Duodenal mucosa (tissue), 2 donors: ENCODE results near the gene TMEM17.

ENCODE experiments used
- H3K27ac ChIP-seq: one replicate; pipeline ENCODE4 v1.7.0; 2013; ENCODE audit warnings: low read depth, low read length
- H3K27me3 ChIP-seq, 2 donors: one replicate each; pipeline ENCODE4 v1.7.0; 2013; ENCODE audit warnings: low read length in 2 of 2, control low read depth in 1 of 2; ENCODE audit not compliant: insufficient read depth in 2 of 2, control insufficient read depth in 1 of 2
- H3K36me3 ChIP-seq, 2 donors: one replicate each; pipeline ENCODE4 v1.7.0; 2013; ENCODE audit warnings: low read length in 2 of 2, control low read depth in 1 of 2; ENCODE audit not compliant: insufficient read depth in 2 of 2, control insufficient read depth in 1 of 2
- H3K4me1 ChIP-seq, 2 donors: one replicate each; pipeline ENCODE4 v1.7.0; 2013; ENCODE audit warnings: low read length in 2 of 2, control low read depth in 1 of 2; ENCODE audit not compliant: insufficient read depth in 2 of 2, control insufficient read depth in 1 of 2
- H3K4me3 ChIP-seq, 2 donors: one replicate each; pipeline ENCODE4 v1.7.0; 2013; ENCODE audit warnings: low read length in 2 of 2, low read depth in 1 of 2
- H3K9ac ChIP-seq, 2 donors: one replicate each; pipeline ENCODE4 v1.7.0; 2013; ENCODE audit warnings: low read length in 2 of 2, low read depth in 1 of 2
- H3K9me3 ChIP-seq, 2 donors: one replicate each; pipeline ENCODE4 v1.7.0; 2013; ENCODE audit warnings: low read length in 2 of 2, control low read depth in 1 of 2; ENCODE audit not compliant: control insufficient read depth in 1 of 2

The TMEM17 gene

DNA sequence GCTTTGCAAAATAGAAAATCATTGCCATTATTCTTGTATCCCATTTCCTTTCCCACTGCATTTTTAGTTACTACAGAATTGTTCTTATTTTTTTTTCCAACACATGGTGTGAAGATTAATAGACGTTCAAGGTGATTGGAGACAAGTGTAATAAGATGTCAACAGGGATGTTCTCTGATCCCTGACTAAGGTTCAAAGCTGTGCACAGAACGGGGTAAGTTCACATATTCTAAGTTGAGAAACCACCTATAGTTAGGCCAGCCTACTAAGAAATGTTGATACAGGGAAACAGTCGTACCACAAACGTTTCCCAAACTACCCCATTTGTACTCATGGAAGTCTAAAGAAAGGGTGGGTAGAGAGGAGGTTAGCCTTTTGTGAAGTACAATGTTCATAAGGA, 6.4 kb upstream of the TMEM17 start:
- Histone ChIP-seq H3K4me3 (no peak overlapping the region), H3K4me1 (no peaks in the 10 kb centered on the region), H3K27ac (no peak overlapping the region)

DNA sequence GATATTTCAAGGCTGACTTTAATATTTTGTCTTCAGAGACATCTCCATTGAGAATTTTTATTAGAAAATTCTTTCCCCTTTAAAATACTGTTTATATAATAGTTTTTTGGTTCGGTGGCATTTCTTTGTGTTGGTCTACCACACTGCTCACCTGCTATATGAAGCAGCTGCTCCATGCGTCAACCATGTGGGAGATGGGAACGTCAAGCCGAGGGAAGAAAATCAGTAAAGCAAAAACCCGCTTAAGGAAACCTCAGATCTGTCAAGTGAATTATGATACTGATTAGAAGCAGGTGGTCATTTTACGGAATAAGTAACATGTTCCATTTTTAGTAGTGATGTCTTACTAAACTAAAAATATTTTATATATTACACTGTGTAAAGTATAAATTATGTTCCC, 5.6 kb upstream of the TMEM17 start:
- no peaks in the 10 kb centered on the region for H3K27me3 ChIP-seq
- H3K4me3 ChIP-seq = no peak overlapping the region
- H3K4me1 ChIP-seq = peaks cover 0 to 1% of the 10 kb centered on the region in 2 donors

More for the DNA sequence above, 6.4 kb upstream of the TMEM17 start:
- no peaks in the 10 kb centered on the region for H3K27me3 ChIP-seq
- no peak overlapping the region for H3K9ac ChIP-seq
- no peaks in the 10 kb centered on the region for H3K9me3 ChIP-seq
- no peaks in the 10 kb centered on the region for H3K36me3 ChIP-seq

GRCh38 chr2:62506421-62506750, 391 bp upstream of the TMEM17 start:
- Histone ChIP-seq H3K36me3 (no peaks in the 10 kb centered on the region), H3K27me3 (no peaks in the 10 kb centered on the region), H3K4me3 (peak overlapping the region; percentile 83 to 86), H3K4me1 (peaks cover 0 to 3% of the 10 kb centered on the region in 2 donors), H3K9me3 (no peaks in the 10 kb centered on the region), H3K9ac (peak overlapping the region; percentile 73 to 76), H3K27ac (peak overlapping the region; percentile 82)

More for the DNA sequence above, 5.6 kb upstream of the TMEM17 start:
- Histone ChIP-seq H3K9ac (no peak overlapping the region), H3K9me3 (no peaks in the 10 kb centered on the region), H3K36me3 (no peaks in the 10 kb centered on the region), H3K27ac (no peak overlapping the region)

DNA sequence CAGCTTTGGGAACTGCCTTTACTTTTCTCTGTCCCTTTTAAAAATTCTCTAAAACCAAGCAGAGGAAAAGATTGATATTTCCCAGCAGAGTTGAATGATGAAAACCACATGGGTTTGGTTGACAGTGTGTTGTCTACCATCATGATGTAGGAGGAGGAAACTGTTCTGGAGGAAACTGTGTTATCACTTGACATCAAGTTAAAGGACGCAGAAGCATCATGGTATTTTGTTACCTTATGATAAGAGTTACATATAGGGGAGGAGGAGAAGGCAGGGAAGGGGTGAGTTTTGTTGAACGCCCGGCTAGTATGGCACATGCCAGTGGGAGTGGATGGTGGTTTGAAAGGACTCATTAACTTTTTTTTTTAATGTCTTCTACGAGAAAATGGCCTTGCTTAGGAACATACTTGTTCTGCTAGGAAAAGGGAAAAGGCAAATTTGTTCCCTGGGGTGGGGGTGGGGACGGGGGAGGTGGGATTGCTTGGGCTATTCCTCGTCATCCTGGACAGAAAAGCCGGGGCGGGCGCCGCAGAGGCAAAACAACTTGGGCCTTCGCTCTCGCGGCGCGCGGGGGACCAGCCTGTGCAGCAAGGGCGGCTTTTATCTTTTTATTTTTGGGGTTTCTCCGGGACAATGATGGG, 766 bp downstream of the TMEM17 start:
- Histone ChIP-seq H3K4me1 (peaks cover 0 to 3% of the 10 kb centered on the region in 2 donors), H3K9me3 (no peaks in the 10 kb centered on the region), H3K4me3 (peak overlapping the region; percentile 83 to 86), H3K36me3 (no peaks in the 10 kb centered on the region), H3K27ac (peak overlapping the region; percentile 82), H3K9ac (peak overlapping the region; percentile 73 to 76), H3K27me3 (no peaks in the 10 kb centered on the region)

DNA sequence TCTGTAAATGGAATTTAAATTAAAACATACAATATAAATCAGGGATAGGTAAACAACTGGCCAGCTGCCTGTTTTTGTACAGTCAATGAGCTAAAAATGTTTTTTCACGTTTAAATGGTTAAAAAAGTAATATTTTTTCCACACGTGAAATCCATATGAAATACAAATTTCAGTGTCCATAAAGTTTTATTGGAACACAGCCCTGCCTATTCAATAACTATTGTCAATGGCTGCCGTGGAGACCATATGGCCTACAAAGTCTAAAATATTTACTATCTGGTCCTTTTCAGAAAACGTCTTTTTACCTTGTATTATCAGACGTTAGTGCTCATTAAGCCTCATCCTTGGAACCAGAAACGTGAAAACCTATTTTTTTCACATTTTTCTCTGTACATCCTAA, 1.3 kb downstream of the TMEM17 start:
- no peaks in the 10 kb centered on the region for H3K27me3 ChIP-seq
- H3K4me3 ChIP-seq = no peak overlapping the region
- H3K27ac ChIP-seq = no peak overlapping the region
- peaks cover 0 to 3% of the 10 kb centered on the region in 2 donors for H3K4me1 ChIP-seq
- no peaks in the 10 kb centered on the region for H3K36me3 ChIP-seq
- no peak overlapping the region for H3K9ac ChIP-seq
- H3K9me3 ChIP-seq = no peaks in the 10 kb centered on the region

- Histone ChIP-seq H3K4me1 (peaks cover 0 to 3% of the 10 kb centered on the region in 2 donors), H3K4me3 (no peak overlapping the region), H3K27ac (no peak overlapping the region), H3K9ac (no peak overlapping the region), H3K9me3 (no peaks in the 10 kb centered on the region), H3K27me3 (no peaks in the 10 kb centered on the region), H3K36me3 (no peaks in the 10 kb centered on the region)
These were observed 4.0 kb downstream of the TMEM17 start for GRCh38 chr2:62501794-62502500.

DNA sequence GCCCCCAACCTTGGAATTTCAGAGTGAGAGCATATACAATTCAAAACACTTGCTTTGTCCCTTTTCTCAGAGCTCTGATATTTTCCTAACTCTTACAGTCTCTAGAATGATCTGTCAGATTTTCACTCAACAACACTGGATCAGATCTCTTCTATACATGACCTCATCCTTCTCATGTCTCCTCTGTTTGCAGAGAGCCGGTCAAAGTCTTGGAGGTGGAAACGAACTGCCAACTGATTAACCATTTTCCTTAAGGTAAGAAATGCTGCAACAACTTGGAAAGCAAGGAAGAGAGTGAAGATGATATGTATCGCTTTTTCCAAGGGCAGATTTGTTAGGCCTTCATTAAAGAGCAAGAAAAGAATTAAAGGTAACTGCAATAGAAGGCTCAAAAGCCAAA, 4.9 kb downstream of the TMEM17 start:
- Histone ChIP-seq H3K4me1 (no peaks in the 10 kb centered on the region), H3K9me3 (no peaks in the 10 kb centered on the region), H3K4me3 (no peak overlapping the region), H3K27me3 (no peaks in the 10 kb centered on the region), H3K36me3 (no peaks in the 10 kb centered on the region), H3K9ac (no peak overlapping the region), H3K27ac (no peak overlapping the region)

DNA sequence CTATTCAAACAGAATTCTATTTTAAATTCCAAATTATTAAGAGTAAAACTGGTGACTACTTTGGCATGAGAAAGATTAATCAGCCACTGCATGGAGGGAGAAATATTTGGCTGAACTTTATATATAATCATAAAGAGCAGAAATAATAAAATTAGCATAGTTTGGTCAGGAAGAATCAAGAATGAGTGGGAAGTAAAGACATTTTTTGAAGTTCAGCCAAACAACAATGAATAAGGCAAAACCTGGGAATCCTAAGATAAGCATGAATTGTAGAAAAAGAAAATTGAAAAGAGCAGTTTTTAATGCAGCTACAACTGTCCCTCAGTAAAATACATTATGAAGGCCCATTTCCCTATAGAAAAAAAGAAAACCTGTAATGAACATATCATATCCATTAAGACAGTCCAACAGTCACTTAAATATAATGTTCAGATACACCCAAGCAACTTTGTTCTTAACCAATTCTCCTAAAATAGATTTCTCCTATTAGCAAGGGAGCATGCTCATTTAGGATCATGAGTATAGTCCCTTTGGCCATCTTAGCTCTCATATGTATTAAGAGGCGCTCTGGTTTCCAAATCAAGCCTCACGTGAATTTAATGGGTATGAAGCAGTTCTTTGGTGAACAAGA, 6.5 kb downstream of the TMEM17 start:
- Histone ChIP-seq H3K9ac (no peak overlapping the region), H3K4me3 (no peak overlapping the region)

DNA sequence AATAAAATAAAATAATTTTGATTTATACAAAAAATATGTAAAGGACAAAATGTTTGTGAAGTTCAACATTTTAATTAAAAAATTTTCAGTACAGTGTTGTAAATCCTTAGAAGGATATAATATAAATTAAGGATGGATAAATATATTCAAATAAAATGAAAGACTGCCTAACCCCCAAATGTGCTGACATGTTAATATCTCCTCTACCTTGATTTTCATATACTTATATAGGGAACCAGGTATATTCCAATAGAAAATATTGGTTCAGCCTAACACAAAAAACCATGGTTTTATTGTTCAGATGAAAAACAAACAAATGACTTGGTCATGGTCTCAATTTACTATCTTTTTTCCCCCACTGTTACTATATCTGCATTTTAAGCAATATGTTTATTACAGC, 7.3 kb downstream of the TMEM17 start:
- Histone ChIP-seq H3K9ac (no peak overlapping the region), H3K4me1 (no peaks in the 10 kb centered on the region), H3K27me3 (no peaks in the 10 kb centered on the region), H3K36me3 (no peaks in the 10 kb centered on the region), H3K27ac (no peak overlapping the region), H3K4me3 (no peak overlapping the region), H3K9me3 (no peaks in the 10 kb centered on the region)

More for the DNA sequence above, 6.5 kb downstream of the TMEM17 start:
- H3K9me3 ChIP-seq = no peaks in the 10 kb centered on the region
- H3K27me3 ChIP-seq = no peaks in the 10 kb centered on the region
- no peak overlapping the region for H3K27ac ChIP-seq
- H3K36me3 ChIP-seq = no peaks in the 10 kb centered on the region
- no peaks in the 10 kb centered on the region for H3K4me1 ChIP-seq

DNA sequence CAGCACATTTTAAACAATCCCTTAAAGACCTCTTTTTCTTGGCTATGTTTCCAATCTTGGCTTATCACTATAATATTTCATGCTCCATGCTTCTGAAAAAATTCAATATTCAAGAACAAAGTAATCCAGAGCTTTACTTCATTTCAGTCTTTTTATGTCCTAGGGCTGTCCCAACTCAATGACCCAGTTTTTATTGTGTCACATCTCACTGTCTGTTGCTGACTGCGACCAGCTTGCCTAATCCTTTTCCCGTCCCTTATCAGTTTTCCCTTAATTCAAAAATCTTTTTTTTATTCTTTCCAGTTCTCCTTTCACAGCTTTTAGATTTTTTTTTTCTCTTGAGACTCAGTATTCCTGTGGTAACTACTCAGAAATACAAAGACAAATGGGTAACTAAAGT, 10.2 kb downstream of the TMEM17 start:
- Histone ChIP-seq H3K27ac (no peak overlapping the region), H3K36me3 (no peaks in the 10 kb centered on the region), H3K27me3 (no peaks in the 10 kb centered on the region), H3K9me3 (no peaks in the 10 kb centered on the region), H3K9ac (no peak overlapping the region), H3K4me3 (no peak overlapping the region), H3K4me1 (no peaks in the 10 kb centered on the region)
